Activated T-helper 2 cell treated with anti-CD3 and anti-CD28 coated beads, Interferon-gamma antibody, Interleukin-2, Interleukin-4, amounts not matched to agents 10 μg/mL and 5 μg/mL and 100 μg/mL, durations not matched to agents 14 hours and 24 hours and 36 hours (primary cell): Measurements from ENCODE around the gene SORL1. TPM values are rescaled to one million over a fixed set of nuclear protein-coding genes. Genes with fewer than 3 reads are reported as not detected.

Source experiments
- DNase-seq: peaks from one replicate; pipeline ENCODE4 v3.0.0; 2021; ENCODE audit warnings: low spot score
- H3K27ac Mint-ChIP-seq: one replicate; pipeline ENCODE4 v1.8.0; 2021; ENCODE audit warnings: mixed read lengths
- H3K27me3 Mint-ChIP-seq: one replicate; pipeline ENCODE4 v1.8.0; 2021; ENCODE audit warnings: low read depth, mixed read lengths
- H3K36me3 Mint-ChIP-seq: one replicate; pipeline ENCODE4 v1.8.0; 2021; ENCODE audit warnings: low read depth, mixed read lengths
- H3K4me1 Mint-ChIP-seq: one replicate; pipeline ENCODE4 v1.8.0; 2021; ENCODE audit warnings: low read depth, mixed read lengths
- H3K4me3 Mint-ChIP-seq: one replicate; pipeline ENCODE4 v1.8.0; 2021; ENCODE audit warnings: low read depth, mild to moderate bottlenecking, moderate library complexity, mixed read lengths
- H3K9me3 Mint-ChIP-seq: one replicate; pipeline ENCODE4 v1.8.0; 2021; ENCODE audit warnings: mixed read lengths
- intact Hi-C: fragments of 100-400 bp; cut with micrococcal nuclease; formaldehyde crosslinking; loops from one replicate; pipeline ENCODE4 v1.15.1; 2023
- total RNA-seq: library from RNA; stranded (reverse); gene quantifications from 2 replicates; pipeline ENCODE4 v1.2.3, GENCODE V29; 2022

SORL1 gene
- total RNA-seq, 1 donor from 2014 or later = 20.2 TPM

DNA sequence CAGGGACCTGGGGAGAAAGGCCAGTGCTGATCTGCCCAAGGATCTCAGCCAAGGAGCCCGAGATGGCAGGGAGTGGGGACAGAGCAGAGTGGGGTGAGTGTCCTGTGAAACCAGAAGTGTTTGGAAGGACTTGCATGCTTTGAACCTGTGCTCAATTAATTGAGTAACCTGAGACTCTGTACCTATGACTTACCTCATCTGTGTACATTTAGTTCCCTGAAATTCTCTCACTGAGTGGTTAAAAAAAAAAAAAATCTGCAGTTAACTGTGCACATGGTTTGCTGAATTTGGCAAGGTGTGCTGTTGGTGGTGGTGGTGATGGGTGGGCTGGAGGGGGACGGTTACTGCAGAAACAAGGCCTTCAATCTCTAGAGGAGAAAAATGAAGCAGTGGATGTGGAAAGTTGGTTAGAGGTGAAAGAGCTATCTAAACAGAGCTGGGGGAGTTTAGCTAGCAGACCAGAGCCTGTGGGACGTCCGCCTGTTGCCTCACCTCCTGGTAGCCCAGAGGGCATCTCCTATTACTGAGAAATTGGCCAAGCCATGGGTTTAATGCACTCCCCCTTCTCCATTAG is 8.9 kb downstream of the SORL1 start:
- peaks cover 30% of the 10 kb centered on the region for H3K36me3 Mint-ChIP-seq

DNA sequence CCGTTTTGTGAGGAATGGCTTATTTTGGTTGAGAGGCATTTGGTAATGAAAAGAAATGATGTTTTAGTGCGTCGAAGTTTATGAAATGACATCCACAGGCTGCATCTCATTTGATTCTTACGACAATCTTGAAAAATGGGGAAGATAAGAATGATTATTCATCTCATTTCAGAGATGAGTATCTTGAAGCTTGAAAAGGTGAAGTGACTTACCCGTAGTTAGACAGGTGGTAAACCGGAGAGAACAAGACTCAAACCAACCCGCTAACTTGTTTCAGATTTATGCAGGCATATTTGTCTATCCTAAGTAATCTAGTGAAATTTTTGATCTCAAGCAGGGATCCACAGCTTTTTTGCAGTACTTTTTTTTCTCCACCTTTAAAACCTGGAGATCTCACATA is 9.7 kb downstream of the SORL1 start:
- Mint-ChIP-seq H3K4me3 (no peak overlapping the region), H3K36me3 (peaks cover 27% of the 10 kb centered on the region), H3K9me3 (no peaks in the 10 kb centered on the region), H3K27ac (peak overlapping the region; percentile 64), H3K27me3 (no peaks in the 10 kb centered on the region), H3K4me1 (peaks cover 82% of the 10 kb centered on the region)
- DNase-seq = no peak
- intact Hi-C loops = loop anchor here (5.0 to 10.0 kb wide), 2 partner anchors 120 to 1603 kb away; partner anchors contain the start of gene HSPA8

More for the DNA sequence above, 8.9 kb downstream of the SORL1 start:
- no peak for DNase-seq
- H3K9me3 Mint-ChIP-seq = no peaks in the 10 kb centered on the region
- H3K4me1 Mint-ChIP-seq = peaks cover 80% of the 10 kb centered on the region
- intact Hi-C loops = loop anchor here (5.0 to 10.0 kb wide), 2 partner anchors 121 to 1604 kb away; partner anchors contain the start of gene HSPA8
- H3K27ac Mint-ChIP-seq = no peak overlapping the region
- no peak overlapping the region for H3K4me3 Mint-ChIP-seq
- H3K27me3 Mint-ChIP-seq = no peaks in the 10 kb centered on the region

DNA sequence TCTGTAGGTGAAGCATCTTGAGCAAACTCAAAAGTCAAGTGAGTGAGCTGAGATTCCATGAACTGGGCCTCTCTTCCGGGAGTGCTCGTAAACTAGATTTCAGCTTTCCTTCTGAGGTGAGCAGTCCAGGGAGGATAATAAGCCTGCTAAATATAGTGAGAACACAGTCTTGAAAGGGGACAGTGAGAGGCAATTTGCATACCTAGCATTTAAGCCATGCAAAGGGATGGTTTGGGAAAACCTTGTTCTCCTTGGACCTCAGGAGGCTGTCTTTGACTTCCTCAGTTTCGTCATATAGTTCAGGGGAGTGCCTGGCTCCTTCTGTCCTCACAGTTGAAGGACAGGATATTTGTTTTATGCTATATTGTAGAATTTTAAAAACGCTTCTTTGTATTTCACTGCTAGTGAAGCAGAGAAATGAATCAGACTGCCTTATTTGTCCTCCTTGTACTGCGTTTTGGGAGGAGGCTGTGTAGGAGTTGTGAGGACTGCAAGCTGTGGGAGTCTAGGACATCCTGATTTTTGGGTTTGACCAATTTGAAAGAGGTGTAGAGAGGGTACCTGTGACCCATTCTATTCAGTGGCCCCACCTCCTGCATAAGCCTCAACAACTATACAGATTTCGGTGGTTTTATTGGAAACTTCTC is 11.7 kb downstream of the SORL1 start:
- Mint-ChIP-seq H3K4me1 (peaks cover 87% of the 10 kb centered on the region), H3K9me3 (no peaks in the 10 kb centered on the region), H3K36me3 (peaks cover 13% of the 10 kb centered on the region), H3K27me3 (no peaks in the 10 kb centered on the region), H3K4me3 (peak overlapping the region; percentile 20), H3K27ac (peak overlapping the region; percentile 92)
- intact Hi-C loops = loop anchor here (1.0 to 10.0 kb wide), 7 partner anchors 12 to 1601 kb away; partner anchors contain the start of genes HSPA8, SORL1 and SORL1-AS1
- DNase-seq = no peak

DNA sequence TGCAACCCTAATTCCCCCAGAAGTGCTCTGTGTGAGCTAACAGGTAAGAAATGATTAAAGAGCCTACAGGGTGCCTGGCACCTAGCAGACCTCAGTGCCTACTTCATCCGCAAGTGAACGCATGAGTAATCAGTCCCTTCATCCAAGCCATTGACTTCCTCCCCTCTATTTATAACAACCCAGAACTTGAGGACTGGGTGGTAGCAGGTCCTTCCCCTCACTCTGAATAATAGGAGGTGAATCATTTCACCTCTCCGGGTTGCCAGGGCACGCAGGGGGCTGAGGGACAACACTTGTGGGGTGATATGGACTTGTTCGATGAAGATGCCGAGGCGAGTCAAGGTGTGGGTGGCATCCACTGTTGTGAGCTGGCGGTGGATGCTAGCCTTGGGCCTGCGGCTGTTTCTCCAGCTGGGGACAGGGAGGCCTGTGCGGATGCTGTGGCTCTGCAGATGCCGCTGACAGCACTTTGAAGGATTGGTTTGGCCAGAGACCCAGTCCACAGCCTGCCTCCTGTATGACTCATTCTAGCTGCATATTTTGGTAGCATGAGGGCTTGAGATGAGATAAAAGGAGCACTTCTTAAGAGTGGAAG is 12.3 kb downstream of the SORL1 start:
- intact Hi-C loops = loop anchor here (1.0 to 10.0 kb wide), 7 partner anchors 12 to 1600 kb away; partner anchors contain the start of genes HSPA8, SORL1 and SORL1-AS1
- H3K36me3 Mint-ChIP-seq = peaks cover 14% of the 10 kb centered on the region

DNA sequence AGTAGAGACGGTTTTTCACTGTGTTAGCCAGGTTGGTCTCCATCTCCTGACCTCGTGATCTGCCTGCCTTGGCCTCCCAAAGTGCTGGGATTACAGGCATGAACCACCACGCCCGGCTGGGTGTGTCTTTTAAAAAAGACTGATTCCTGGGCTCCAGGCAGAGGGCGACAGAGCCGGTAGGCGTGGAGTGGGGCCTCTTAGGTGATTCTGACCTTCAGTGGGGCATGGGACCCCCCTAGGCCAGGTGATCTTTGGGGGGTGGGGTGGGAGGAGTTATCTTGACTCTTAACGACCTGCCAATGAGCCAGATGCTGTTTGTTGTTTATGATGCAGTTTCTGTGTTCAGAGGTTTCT is 13.6 kb downstream of the SORL1 start:
- H3K9me3 Mint-ChIP-seq = no peaks in the 10 kb centered on the region
- H3K4me3 Mint-ChIP-seq = peak overlapping the region; percentile 55
- peak overlapping the region; percentile 83 for H3K27ac Mint-ChIP-seq
- no peak for DNase-seq
- H3K27me3 Mint-ChIP-seq = no peaks in the 10 kb centered on the region
- peaks cover 85% of the 10 kb centered on the region for H3K4me1 Mint-ChIP-seq
- peaks cover 21% of the 10 kb centered on the region for H3K36me3 Mint-ChIP-seq
- intact Hi-C loops = loop anchor here (2.0 to 10.0 kb wide), 3 partner anchors 35 to 1599 kb away; partner anchors contain the start of gene HSPA8

More for the DNA sequence above, 12.3 kb downstream of the SORL1 start:
- peak overlapping the region; percentile 92 for H3K27ac Mint-ChIP-seq
- H3K27me3 Mint-ChIP-seq = no peaks in the 10 kb centered on the region
- H3K9me3 Mint-ChIP-seq = no peaks in the 10 kb centered on the region
- H3K4me1 Mint-ChIP-seq = peaks cover 86% of the 10 kb centered on the region
- DNase-seq = peak; percentile 73
- peak overlapping the region; percentile 11 for H3K4me3 Mint-ChIP-seq

DNA sequence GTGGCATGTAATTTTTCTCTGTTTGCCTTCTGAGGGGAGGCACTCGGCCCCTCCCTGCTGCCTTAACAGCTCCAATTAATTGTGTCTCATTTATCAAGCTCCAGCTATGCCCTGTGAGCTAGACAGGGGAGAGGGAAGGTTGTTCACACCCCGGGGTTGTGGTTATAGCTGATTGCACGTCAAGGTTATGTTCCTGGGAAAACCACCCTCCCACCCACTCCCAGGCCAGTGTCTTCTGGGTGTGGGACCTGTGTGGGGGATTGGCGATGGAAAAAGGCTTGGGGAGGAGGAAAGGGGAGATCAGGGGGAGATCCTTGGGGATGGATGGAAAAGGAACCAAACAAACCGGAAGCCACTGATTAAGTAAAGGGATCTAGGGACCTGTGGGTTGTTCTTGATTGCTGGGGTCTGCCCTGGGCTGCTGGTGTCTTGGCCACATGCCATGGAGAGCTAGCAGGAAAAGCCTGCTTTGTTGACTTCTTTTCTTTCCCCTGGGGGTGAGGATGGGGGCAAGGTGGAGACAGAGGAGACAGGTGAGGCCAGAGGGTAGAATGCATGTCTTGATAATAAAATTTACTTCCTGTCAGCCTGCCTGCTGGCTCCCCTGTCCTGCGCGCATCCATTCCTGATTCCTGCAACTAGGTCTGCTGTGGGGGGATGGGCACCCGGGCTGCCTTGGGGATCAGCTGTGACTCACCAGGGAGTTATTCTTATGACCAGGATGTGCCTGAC is 14.1 kb downstream of the SORL1 start:
- Mint-ChIP-seq H3K36me3 (peaks cover 26% of the 10 kb centered on the region), H3K4me1 (peaks cover 81% of the 10 kb centered on the region), H3K27ac (peak overlapping the region; percentile 83), H3K4me3 (peak overlapping the region; percentile 55), H3K9me3 (no peaks in the 10 kb centered on the region), H3K27me3 (no peaks in the 10 kb centered on the region)
- intact Hi-C loops = loop anchor here (10.0 kb wide), 1 partner anchor 1599 kb away; the partner anchor contains the start of gene HSPA8
- no peak for DNase-seq

DNA sequence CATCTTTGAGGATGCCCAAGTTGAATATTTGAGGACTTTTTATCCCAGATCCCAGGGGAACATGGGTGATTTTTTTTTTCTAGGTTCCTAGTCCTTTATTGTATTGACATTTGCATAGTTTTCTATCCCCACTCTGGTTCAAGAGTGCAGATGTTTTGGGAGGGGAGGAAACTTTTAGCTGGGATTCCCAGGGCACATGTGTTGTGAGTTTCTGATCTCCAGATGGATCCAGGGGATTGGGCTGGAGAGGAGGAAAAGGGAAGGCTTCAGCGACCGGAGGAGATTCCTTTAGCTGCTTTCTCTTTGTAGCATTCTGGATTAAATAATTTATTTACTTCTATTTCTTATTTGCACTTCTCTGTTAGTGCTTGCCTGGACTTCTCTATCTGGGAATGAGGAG is 15.4 kb downstream of the SORL1 start:
- no peaks in the 10 kb centered on the region for H3K9me3 Mint-ChIP-seq
- peak overlapping the region; percentile 7 for H3K4me3 Mint-ChIP-seq
- H3K27me3 Mint-ChIP-seq = no peaks in the 10 kb centered on the region

DNA sequence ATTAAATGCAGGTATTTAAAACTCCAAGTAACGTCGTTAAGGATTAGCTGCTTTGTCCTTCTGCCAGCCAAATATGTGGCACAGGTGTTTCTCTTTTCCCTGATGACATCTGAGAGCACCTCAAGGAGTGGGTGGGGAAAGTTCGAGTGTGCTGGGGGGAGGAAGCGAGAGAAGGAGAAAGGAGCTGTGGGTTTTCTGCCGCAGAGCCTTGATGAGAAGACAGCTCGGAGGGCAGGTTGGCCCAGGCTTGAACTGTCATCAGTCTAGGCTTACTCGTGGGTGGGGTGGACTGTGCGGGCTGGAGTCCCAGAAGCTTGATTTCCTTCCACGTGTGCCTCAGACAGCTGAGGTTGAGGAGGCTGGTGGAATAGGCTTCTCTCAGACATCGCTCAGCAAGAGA is 15.9 kb downstream of the SORL1 start:
- intact Hi-C loops = loop anchor here (1.0 to 10.0 kb wide), 2 partner anchors 14 to 1597 kb away; partner anchors contain the start of gene HSPA8
- peak overlapping the region; percentile 26 for H3K4me3 Mint-ChIP-seq
- peak; percentile 61 for DNase-seq
- H3K4me1 Mint-ChIP-seq = peaks cover 75% of the 10 kb centered on the region
- no peaks in the 10 kb centered on the region for H3K9me3 Mint-ChIP-seq
- peaks cover 35% of the 10 kb centered on the region for H3K36me3 Mint-ChIP-seq
- peak overlapping the region; percentile 65 for H3K27ac Mint-ChIP-seq
- H3K27me3 Mint-ChIP-seq = no peaks in the 10 kb centered on the region

More for the DNA sequence above, 15.4 kb downstream of the SORL1 start:
- H3K4me1 Mint-ChIP-seq = peaks cover 75% of the 10 kb centered on the region
- H3K27ac Mint-ChIP-seq = peak overlapping the region; percentile 65
- no peak for DNase-seq
- H3K36me3 Mint-ChIP-seq = peaks cover 30% of the 10 kb centered on the region
- intact Hi-C loops = loop anchor here (10.0 kb wide), 1 partner anchor 1597 kb away; the partner anchor contains the start of gene HSPA8

DNA sequence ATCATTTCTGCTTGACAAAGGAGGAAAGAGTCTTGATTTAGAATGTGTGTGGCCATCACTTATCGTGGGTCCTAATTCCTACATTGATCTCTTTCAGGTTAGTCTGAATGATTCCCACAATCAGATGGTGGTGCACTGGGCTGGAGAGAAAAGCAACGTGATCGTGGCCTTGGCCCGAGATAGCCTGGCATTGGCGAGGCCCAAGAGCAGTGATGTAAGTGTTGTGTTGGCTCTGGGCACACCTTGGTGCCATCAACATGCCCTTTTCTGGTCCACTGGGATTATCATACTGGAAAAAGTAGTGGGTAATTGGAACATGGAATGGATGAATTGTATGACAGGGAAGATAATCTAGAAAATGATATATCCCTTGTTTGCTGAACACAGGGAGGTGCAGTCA is 17.8 kb downstream of the SORL1 start:
- Mint-ChIP-seq H3K4me1 (peaks cover 60% of the 10 kb centered on the region), H3K36me3 (peaks cover 41% of the 10 kb centered on the region), H3K27ac (no peak overlapping the region), H3K4me3 (no peak overlapping the region), H3K27me3 (no peaks in the 10 kb centered on the region), H3K9me3 (no peaks in the 10 kb centered on the region)
- DNase-seq = no peak
- intact Hi-C loops = loop anchor here (10.0 kb wide), 1 partner anchor 1595 kb away; the partner anchor contains the start of gene HSPA8

DNA sequence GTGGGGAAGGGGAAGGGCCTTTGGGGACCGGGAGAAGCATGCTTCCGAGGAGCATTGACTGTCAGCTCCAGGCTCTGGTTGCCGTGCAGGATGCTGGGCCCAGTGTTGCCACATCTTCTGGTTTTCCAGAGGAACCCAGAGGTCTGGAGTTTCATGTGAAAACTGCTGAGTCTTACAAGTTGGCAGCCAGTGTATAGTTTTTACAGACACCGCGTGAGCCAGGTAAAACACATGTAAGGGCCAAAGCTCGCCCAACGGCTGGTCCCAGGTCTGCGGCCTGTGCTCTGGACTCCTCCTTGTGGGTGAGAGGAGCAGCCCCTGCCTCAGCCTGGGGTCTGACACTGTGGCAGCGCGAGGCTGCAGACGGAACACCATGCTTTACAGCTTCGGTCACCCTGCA is 19.1 kb downstream of the SORL1 start:
- H3K4me3 Mint-ChIP-seq = no peak overlapping the region
- intact Hi-C loops = no loop called here
- peaks cover 59% of the 10 kb centered on the region for H3K4me1 Mint-ChIP-seq
- H3K27me3 Mint-ChIP-seq = no peaks in the 10 kb centered on the region
- no peaks in the 10 kb centered on the region for H3K9me3 Mint-ChIP-seq
- no peak overlapping the region for H3K27ac Mint-ChIP-seq
- H3K36me3 Mint-ChIP-seq = peaks cover 46% of the 10 kb centered on the region
- no peak for DNase-seq

DNA sequence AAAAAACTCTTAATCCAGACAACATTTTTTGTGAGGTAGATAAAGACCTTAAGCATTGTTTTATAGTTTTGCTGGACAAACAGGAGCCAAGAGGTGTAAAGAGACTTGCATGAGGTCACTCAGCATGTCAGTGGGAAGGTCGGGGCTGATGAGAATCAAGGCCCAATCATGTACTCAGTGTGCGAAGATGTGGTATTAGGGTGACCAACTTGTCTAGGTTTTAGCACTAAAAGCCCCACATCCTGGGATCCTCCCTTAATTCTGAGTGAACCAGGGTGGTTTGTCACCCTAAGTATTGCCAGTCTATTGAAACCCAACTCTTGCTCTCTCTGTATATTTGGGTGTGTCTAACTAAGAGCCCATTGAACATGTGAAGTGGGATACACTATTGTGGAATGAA is 20.2 kb downstream of the SORL1 start:
- peaks cover 46% of the 10 kb centered on the region for H3K36me3 Mint-ChIP-seq
- intact Hi-C loops = no loop called here
- no peak overlapping the region for H3K27ac Mint-ChIP-seq
- no peak overlapping the region for H3K4me3 Mint-ChIP-seq
- peaks cover 52% of the 10 kb centered on the region for H3K4me1 Mint-ChIP-seq
- DNase-seq = no peak
- H3K27me3 Mint-ChIP-seq = no peaks in the 10 kb centered on the region
- no peaks in the 10 kb centered on the region for H3K9me3 Mint-ChIP-seq

DNA sequence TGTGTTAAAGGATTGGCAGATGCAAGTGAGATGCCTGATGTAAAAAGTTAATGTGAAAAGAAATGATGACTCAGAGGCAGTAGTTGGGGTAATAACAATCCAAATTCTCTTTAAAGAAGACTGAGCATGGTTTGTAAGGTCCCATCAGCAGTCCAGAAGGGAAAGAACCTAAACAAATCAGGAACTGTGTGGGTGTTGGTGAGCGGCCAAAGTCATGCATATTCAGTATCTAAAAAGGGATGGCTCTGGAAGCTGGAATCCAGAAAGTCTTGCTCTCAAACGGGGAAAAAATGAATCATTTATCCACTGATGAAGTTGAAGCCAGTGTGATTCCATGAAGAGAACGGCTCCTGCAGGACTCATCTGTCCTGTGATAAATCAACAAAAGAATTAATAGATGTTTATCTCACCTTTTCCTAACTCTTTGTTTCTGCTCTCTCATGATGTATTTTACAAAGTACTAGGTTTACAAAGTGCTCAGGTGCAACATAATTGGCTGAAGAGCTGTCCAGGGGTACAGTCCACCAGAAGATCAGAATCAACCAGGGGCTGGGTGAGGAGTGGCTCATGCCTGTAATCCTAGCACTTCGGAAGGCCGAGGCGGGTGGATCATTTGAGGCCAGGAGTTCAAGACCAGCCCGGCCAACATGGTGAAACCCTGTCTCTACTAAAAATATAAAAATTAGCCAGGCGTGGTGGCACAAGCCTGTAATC is 21.1 kb downstream of the SORL1 start:
- Mint-ChIP-seq H3K27ac (no peak overlapping the region), H3K27me3 (no peaks in the 10 kb centered on the region), H3K36me3 (peaks cover 47% of the 10 kb centered on the region), H3K9me3 (no peaks in the 10 kb centered on the region), H3K4me3 (no peak overlapping the region), H3K4me1 (peaks cover 43% of the 10 kb centered on the region)
- no peak for DNase-seq
- intact Hi-C loops = no loop called here
